Endometrium (tissue), 2 donors: ENCODE results near the gene SLC29A1.

Source experiments
- FAIRE-seq: peaks from 2 replicates; lab custom pipeline; 2012; peaks lifted over from hg19 to GRCh38; lab: Jason Lieb, UNC
- donor health status: control.
- donor health status: control.

Gene SLC29A1

DNA sequence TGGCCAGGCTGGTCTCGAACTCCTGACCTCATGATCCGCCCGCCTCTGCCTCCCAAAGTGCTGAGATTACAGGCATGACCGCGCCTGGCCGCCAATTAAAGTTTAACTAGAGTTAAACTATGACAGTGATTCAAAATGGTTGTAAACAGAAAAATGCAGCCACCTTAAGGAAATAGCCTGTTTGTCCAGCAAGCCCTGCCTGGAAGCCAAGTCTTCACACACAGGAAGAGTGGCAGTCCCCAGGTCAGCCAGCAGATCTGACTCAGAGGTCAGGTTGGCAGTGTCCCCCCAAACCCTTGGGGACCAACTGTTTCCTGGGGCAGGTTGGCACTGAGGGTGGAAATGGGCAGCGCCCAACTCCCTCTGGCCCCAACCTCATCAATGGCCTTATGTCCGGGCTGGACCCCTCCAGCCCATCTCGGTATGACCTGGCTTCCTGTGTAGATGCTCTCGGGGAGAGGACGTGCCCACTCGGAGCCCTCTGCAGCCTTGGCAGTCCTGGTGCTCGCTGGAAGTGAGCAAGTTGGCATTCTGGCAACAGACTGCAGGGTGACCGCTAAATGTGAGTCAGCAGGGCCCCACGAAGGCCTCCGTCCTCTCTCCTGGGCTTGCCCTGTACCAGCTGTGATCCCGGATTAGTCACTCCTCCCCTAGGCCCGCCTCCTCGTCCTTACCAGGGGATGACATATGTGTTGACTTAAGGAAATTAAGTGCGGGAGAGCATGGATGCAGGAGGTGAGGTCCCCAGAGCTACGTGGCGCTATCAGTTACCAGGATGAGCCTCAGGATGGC, 13.8 kb downstream of the SLC29A1 start:
- no peak for FAIRE-seq

DNA sequence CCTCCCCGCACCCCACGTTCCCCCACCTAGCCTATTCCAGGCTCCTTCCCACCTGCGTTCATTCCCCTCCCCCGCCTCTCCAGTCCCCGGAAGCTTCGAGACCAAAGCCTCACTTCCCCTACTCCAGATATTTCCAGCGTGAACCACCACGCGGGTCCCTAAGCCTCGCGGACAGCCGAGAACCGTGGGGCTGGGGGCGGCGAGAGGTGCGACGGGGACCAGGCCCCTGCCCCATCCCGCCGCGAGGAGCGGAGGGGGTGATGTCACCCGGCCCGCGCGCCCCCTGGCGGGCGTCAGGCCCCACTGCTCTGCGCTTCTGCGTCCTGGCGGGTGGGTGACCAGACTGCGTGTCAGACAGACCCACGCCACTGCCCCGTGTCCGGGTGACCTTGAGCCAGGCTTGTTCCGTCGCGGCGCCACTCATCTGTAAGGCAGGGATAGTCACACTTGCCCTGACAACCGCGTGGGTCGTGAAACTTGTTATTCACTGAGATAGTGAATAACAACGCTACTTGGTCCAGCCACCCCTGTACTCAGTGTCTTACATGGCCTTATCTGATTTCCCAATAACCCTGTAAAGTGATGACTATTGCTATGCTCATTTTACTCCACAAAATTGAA, 14.5 kb downstream of the SLC29A1 start:
- FAIRE-seq, result no peak

DNA sequence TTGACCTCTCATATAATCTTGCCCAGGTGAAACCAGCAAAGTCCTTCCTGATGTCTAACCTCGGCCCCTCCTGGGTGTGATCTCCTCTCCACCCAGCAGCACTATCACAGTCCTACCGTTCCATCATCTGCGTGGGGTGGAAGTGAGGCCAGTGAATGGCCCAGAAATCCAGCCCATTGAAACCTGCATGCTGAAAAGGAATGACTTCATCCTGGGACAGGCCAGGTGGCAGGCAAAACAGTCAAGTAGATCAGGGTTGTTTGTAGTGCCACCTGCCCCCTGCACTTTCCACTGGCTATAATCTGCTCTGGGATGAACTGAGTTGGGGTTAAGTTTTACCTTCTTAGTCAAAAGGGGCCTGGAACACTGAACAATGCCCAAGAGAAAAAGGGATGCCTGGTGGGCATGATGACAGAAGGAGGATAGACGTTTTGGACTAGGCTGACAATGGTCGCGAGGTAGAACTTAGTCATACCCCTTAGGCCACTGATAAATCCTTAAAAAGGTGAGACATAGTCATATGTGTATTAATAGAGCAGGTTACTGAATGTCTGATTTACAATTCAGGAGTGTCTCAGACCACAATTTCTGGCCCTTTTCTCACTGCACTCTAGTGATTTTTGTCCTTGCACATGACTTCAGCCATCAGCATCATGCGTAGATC, 15.4 kb downstream of the SLC29A1 start:
- no peak for FAIRE-seq

DNA sequence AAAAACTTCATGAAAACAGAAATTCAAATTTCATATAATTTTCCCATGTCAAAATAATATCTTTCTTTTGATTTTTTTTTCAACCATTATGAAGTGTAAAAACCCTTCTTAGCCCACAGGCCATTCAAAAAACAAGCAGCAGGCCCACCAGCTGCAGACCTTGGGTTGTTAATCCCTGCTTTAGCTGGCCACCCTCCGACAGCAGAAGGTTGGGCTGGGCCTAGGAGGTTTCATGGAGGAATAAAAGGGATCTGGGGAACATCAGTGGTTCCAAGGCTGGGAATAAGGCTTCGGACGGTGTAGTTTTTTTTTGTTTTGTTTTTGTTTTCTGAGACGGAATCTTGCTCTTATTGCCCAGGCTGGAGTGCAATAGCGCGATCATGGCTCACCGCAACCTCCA, 19.9 kb downstream of the SLC29A1 start:
- FAIRE-seq, result no peak

DNA sequence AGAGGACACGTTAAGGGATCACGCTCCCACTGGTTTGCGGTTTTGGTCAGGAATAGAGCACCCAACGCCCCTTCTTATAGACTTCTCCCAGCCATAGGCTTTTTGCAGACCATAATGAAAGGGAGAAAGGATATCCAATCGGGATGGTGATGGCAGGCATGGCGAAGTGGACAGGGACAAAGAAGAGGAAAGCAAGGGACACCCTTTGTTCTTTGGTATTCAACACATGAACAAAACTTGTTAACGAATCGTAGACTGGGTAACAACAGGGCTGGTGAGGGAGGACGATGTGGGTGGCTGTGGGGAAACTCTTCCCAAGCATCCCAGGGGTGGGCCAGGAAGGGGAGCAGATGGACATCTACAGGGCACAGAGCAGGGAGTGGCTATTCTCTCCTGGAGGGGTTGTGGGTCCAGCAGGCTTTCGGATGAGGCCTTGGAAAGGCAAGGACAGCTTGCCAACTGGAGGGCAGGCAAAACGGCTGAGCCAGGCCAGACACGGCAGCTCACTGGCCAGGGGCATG, 22.1 kb downstream of the SLC29A1 start:
- FAIRE-seq, result no peak

DNA sequence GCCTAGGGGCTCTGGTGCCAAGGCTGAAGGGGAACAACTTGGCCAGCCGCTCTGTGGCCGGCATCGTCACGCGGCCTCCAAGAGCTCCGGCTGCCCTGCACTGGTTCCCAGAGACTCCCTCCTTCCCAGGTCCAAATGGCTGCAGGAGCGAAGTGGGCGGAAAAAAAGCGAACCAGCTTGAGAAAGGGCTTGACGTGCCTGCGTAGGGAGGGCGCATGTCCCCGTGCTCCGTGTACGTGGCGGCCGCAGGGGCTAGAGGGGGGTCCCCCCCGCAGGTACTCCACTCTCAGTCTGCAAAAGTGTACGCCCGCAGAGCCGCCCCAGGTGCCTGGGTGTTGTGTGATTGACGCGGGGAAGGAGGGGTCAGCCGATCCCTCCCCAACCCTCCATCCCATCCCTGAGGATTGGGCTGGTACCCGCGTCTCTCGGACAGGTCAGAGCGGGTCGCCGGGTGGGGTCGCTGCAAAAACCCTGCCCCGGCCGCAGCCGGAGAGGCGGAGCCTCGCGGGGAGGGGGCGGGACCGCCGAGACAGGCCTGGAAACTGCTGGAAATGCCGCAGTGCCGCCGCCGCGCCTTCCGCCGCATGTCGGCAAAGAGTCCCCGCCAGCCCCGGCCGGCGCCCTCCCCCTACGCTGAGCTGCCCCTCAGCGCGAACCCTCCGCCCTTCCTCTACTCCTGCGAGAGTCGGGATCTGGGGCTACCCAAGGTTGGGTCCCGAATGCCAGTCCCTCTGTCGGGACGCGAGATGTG, 22.7 kb downstream of the SLC29A1 start:
- FAIRE-seq, result no peak

DNA sequence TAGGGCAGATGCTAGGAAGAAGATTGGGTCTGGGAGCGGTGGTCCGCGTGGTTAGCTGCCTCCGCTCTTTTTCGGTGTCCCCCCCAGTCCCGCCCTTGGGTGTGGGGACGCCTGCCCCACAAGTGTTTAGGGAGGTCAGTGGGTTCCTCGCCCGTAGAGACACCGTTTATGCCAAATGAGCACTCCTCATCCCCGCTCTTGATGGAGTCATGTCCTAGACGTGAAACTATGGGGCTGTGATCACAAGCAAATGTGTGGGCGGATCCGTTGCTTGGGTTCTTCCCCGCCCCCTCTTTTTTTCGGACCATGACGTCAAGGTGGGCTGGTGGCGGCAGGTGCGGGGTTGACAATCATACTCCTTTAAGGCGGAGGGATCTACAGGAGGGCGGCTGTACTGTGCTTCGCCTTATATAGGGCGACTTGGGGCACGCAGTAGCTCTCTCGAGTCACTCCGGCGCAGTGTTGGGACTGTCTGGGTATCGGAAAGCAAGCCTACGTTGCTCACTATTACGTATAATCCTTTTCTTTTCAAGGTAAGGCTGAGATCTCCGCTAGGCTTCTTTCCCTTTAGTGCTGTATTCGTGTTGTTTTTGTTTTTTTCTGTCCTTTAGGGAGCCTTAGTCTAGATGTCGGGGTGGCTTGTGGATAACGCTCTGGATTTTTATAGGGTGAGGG, 23.4 kb downstream of the SLC29A1 start, which contains the start of gene HSP90AB1:
Gene HSP90AB1, plus strand, starts transcription at position 439 of the 675 bp plus-strand sequence. CDS start 1,529 bp downstream, outside the sequence.
- FAIRE-seq, result no peak

DNA sequence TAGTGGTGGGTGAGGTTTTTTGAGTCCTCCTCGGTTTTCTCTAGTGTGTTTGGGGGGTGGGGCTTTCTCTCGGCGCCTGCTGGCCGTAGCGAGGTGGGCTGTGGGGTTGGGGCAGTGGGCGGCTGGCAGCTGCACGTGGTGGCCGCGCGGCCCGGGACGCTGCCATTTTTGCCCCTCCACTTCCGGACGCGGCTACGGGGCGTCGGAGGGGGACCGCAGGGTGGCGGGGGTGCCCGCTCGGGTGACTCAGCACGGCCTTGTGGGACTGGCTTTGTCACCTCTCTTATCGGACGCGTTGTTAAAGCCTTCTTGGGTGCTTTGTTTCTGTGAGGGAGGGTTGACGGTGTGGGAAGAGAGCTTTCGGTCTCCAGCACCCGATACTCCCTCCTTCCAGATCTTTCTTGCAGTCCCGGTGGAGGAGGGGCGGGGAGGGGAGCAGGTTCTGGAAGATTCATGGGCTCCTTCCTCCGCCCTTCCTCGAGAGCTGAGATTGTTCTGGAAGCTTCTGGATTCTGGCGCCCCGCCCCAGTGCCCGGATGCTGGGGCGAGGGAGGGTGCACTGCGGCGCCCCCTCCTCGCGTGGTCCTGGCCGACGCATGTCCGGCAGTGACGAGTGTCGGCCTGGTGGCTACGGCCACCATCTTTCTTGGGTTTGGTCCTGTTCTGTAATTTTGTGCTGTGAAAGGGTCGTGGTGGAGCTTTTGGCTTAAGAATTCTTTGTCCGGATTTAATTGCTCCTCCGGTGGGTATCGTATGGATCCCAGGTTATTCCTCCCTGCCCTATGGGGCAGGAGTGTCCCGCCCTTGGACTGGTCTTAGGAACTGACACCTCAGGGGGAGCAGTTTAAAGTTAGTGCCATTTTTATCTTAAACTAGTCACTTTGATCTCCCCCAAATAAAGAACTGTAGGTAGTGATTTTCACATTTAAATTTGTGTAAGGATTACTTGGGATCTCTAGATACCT, 24.2 kb downstream of the SLC29A1 start:
- no peak for FAIRE-seq

DNA sequence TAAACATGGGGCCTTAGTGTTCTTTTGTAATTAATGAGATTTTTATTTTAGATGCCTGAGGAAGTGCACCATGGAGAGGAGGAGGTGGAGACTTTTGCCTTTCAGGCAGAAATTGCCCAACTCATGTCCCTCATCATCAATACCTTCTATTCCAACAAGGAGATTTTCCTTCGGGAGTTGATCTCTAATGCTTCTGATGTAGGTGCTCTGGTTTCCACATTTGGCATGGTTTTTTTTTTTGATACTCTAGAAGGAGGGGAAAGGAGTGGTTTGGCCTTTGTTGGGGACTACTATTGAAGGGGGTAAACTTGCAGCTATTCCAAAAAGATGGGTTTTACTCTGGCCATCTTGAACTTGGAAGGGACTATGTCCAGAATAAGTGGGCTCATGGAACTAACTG, 25.2 kb downstream of the SLC29A1 start:
- no peak for FAIRE-seq

DNA sequence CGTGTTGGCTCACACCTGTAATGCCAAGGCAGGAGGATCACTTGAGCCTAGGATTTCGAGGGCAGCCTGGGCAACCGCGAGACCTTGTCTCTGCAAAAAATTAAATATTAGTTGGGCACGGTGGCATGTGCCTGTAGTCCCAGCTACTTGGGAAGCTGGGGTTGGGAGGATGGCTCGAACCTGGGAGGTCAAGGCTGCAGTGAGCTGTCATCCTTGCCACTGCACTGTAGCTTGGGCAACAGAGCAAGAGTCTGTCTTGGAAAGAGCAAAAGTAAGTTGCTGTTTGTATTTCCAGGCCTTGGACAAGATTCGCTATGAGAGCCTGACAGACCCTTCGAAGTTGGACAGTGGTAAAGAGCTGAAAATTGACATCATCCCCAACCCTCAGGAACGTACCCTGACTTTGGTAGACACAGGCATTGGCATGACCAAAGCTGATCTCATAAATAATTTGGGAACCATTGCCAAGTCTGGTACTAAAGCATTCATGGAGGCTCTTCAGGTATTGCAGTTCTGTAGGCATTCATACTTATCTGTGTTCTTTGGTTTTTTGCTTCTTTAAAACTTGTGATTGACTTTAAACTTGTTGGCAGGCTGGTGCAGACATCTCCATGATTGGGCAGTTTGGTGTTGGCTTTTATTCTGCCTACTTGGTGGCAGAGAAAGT, 25.8 kb downstream of the SLC29A1 start:
- FAIRE-seq, result no peak

DNA sequence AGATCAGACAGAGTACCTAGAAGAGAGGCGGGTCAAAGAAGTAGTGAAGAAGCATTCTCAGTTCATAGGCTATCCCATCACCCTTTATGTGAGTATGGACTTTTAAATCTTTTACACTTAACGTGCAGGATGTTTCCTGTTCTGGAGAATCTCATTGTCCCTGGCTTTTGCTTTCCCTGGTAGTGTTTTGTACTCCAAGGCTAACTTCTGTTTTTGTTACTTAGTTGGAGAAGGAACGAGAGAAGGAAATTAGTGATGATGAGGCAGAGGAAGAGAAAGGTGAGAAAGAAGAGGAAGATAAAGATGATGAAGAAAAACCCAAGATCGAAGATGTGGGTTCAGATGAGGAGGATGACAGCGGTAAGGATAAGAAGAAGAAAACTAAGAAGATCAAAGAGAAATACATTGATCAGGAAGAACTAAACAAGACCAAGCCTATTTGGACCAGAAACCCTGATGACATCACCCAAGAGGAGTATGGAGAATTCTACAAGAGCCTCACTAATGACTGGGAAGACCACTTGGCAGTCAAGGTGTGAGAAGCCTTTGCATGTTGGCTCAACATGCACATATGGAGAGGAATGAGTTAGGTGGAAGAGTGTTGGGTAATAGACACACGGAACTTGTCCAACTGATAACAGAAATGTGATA, 26.8 kb downstream of the SLC29A1 start:
- FAIRE-seq, result no peak

DNA sequence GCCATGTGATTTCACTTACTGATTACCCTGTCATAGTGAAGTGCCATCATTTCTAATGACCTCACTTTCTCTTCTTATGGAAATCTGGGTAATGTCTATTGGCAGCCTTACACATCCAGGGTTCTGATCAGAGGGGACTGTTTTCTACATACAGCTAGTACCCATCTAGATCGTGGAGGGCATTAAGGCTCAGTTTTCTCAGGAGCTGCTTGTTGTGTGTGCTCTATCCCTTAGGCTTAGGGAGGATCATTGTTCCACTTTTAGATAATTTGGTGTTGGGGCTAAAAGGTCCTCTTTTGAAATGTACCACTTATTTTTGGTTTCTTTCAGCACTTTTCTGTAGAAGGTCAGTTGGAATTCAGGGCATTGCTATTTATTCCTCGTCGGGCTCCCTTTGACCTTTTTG, 27.3 kb downstream of the SLC29A1 start:
- FAIRE-seq, result no peak

DNA sequence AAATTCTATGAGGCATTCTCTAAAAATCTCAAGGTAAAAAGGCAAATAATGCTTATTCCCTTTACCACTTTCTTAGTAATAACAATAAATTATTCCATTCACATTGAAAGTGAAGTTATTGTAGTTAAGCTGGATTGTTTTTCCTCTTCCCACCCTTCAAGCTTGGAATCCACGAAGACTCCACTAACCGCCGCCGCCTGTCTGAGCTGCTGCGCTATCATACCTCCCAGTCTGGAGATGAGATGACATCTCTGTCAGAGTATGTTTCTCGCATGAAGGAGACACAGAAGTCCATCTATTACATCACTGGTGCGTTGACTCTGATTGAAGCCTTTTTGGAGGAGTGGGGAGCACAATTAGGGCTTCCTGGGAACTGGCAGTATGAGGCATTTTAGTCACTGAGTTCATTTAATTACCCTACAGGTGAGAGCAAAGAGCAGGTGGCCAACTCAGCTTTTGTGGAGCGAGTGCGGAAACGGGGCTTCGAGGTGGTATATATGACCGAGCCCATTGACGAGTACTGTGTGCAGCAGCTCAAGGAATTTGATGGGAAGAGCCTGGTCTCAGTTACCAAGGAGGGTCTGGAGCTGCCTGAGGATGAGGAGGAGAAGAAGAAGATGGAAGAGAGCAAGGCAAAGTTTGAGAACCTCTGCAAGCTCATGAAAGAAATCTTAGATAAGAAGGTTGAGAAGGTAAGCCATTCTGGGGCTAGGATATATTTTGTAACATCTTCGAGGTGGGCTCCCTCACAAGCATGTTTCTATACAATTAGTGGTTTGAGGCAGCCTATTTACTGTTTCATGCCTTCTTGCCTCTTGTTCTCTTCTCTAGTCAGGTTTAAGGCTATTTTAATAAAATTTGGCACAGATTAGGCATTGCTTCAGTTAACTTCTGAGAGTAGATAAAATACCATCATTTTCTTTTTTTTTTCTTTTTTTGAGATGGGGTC, 28.5 kb downstream of the SLC29A1 start:
- FAIRE-seq, result no peak

DNA sequence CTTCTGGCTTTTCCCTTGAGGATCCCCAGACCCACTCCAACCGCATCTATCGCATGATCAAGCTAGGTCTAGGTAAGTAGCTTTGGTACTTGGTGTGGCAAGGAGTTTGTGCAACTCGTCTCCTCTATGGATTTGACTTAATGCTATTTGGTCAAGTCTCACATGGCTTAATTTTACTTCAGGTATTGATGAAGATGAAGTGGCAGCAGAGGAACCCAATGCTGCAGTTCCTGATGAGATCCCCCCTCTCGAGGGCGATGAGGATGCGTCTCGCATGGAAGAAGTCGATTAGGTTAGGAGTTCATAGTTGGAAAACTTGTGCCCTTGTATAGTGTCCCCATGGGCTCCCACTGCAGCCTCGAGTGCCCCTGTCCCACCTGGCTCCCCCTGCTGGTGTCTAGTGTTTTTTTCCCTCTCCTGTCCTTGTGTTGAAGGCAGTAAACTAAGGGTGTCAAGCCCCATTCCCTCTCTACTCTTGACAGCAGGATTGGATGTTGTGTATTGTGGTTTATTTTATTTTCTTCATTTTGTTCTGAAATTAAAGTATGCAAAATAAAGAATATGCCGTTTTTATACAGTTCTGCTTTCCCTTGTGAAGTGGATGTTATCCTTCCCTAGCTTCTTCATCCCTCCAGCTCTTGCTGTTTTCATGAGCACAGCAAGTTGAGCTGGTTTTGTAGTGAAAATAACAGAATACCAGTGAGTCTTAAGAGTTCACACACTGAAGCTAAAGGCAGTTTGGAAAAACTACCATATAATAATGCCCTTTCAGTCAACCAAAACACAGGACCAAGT, 30.1 kb downstream of the SLC29A1 start:
- FAIRE-seq, result no peak

DNA sequence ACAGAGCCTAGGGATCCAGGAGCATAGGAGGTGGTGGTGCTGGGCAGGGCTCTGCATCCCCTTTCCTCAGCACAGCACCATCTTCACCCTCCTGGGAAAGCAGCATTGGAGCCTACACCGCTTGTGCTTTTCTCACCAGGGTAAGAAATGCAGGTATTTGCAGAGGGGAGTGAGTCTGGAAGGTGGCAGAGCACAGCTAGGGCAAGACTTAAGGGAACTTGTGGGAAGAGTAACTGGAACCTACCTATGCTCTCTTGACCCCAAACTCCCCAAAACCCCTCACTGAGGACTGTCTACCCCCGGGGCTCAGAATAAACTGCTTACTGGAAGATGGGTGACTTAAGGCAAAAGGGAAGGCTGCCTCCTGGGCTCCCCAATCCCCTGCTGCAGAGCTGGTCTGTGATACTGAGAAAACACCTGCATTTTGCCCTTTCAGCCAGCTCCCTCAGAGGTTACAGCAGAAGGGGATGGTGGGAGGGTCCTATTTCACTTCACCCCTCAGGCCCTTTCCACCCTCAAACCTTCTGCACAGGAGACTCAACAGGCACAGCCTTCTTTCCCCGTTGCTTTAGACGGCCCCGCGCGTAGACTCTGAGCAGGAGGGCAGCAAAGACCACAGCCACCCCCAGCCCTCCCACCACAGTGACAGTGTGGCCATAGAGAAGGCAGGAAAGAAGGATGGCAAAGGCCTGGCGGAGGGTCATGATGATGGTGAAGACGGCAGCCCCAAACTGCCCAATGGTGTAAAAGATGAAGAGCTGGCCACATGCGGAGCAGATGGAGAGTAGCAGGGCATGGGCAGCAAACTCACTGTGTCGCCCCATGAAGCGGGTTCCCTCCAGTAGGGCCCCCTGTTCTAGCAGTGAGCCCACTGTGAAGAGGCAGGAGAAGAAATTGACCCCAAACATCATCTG, 31.1 kb downstream of the SLC29A1 start:
- FAIRE-seq, result no peak

DNA sequence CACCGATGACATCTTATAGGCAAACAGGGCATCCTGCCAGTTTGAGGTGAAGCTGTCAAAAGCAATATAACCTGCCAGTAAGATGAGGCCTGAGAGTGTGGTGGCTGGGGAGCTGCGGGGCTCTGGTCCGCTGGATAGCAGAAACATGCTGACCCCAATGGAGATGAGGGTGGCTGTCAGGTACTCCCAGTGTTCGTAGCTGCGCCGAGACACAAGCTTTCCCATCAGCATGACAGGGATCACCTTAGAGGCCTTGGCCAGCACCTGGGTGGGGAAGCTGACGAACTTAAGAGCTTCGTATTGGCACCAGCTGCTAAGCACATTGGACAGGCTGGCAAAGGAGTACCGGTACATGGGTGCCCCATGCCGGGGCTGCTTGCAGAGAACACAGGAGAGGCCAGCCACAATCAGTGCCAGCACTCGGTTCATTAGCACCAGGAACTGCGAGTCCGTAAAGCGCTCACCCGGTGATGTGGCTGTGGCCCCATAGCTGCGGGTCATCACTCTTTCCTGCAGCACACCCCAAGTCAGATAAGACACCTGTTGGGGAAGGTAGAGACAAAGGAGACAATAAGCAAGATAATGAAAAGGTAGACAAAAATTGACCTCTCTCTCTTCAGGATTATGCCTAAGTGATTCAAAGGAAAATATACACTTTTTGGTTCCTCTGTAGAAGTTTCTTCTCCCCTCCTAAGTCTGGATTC, 31.9 kb downstream of the SLC29A1 start:
- no peak for FAIRE-seq
